ENCODE results near the gene STMN3. TPM values are rescaled to one million over a fixed set of nuclear protein-coding genes. Genes with fewer than 3 reads are reported as not detected.

Gene STMN3
- total RNA-seq, 4 donors from 2014 or later = 9.4 to 23.0 (median 12.0) TPM

DNA sequence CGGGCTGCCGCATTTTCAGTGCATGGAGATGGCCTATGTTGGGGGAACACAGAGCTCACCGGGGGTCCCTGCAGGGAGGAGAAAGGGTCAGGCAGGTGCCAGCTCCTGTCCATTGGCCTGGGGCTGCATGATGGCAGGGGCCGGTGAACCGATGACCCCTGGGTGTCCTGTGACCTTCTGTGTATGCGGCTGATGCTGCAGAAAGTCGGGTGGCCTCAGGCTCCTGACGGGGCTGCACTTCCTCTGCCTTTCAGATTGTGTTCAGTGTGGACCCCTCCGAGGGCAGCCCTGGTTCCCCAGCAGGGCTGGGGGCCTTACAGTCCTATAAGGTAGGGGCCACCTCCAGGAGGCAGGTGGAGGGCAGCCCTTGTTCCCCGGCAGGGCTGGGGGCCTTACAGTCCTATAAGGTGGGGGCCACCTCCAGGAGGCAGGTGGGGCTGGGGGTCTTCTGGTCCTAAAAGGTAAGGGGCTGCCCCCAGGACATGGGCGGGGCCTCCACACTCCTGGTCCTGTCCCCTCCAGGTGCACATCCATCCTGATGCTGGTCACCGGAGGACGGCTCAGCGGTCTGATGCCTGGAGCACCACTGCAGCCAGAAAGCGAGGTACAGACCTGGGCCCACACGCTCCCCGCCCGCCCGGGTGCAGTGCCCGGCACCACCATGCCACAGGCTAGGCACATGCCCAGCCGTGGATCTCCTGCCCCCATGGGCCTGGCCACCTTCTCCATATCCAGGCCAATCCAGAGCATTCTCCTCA, 32.2 kb upstream of the STMN3 start:
- TF ChIP-seq, protein P1, sequence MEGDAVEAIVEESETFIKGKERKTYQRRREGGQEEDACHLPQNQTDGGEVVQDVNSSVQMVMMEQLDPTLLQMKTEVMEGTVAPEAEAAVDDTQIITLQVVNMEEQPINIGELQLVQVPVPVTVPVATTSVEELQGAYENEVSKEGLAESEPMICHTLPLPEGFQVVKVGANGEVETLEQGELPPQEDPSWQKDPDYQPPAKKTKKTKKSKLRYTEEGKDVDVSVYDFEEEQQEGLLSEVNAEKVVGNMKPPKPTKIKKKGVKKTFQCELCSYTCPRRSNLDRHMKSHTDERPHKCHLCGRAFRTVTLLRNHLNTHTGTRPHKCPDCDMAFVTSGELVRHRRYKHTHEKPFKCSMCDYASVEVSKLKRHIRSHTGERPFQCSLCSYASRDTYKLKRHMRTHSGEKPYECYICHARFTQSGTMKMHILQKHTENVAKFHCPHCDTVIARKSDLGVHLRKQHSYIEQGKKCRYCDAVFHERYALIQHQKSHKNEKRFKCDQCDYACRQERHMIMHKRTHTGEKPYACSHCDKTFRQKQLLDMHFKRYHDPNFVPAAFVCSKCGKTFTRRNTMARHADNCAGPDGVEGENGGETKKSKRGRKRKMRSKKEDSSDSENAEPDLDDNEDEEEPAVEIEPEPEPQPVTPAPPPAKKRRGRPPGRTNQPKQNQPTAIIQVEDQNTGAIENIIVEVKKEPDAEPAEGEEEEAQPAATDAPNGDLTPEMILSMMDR (IDR thresholded peaks at IDR 0.05) = no peak

DNA sequence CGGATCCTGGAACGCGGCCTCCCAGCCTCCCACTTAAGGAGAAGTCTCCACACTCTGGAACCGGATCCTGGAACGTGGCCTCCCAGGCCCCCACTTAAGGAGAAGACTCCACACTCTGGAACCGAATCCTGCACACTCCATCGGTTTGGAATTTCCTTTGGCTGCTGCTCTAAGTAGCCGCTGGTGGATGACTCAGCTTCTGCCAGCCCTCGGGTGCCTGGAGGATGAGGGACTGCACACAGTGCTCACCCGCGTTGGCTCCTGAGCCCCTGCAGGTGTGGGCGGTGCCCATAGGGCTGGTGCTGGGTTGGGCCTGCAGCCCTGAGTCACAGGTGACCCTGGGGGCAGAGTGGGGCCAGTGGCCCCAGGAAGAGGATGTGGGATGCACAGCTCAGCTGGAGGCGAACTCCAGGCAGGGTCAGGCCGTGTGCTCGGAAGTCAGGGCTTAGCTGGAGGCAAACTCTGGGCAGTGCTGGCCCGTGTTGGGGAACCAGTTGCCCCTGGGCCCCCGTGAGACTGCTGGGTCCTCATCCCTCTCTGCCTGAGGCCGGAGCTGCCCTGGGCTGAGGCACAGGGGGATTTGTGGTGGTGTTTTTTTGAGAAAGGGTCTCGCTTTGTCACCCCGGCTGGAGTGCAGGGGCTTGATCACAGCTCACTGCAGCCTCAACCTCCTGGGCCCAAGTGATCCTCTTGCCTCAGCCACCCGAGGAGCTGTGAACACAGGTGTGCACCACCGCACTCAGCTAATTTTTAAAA, 29.3 kb upstream of the STMN3 start:
- TF ChIP-seq, protein P1 (IDR thresholded peaks at IDR 0.05) = no peak
- TF ChIP-seq POLR2A (IDR thresholded peaks at IDR 0.05) = no peak
- DNase-seq (ENCODE audit: low spot score in 2 of 2) = no peak
- no peak overlapping the region for H3K4me3 ChIP-seq (ENCODE audit: low read depth, poor library complexity, severe bottlenecking)
- 35 to 37% methylated on average over 18 to 21 of the region's 22 CpGs for WGBS, 2 donors
- intact Hi-C loops (cut with DNase I; ENCODE audit: low total_unique reads) = no loop called here

More for the DNA sequence above, 32.2 kb upstream of the STMN3 start:
- intact Hi-C loops (cut with DNase I; ENCODE audit: low total_unique reads) = no loop called here
- H3K4me3 ChIP-seq (ENCODE audit: low read depth, poor library complexity, severe bottlenecking) = no peak overlapping the region
- no peak for DNase-seq (ENCODE audit: low spot score in 2 of 2)
- 87 to 92% methylated on average over 17 to 18 of the region's 21 CpGs for WGBS, 2 donors

DNA sequence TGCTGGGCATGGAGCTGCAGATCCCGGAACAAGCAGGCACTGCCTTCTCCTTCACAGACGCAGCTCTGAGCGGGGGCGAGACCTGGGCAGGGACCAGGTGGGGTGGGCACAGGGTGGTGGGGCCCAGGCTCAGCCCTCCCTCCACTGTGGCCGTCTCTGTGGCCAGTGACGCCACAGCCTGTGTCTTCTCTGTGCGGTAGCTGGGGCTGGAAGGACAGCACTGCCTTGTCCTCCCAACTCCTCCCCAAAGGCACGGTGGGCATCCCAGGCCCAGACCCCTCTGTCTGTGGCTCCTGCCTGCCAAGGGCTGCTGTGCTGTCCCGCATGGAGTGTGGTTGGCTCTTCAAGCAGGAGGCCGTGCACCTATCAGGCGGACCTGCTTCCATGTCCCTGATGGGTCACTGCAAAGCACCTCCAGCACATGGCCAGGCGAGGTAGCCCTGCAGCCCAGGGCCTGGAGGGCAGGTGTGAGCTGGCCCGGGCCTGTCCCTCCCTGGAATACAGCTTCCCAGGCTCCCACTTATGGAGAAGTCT, 28.5 kb upstream of the STMN3 start:
- 84 to 90% methylated on average over 5 to 11 of the region's 13 CpGs for WGBS, 2 donors
- no peak overlapping the region for H3K4me3 ChIP-seq (ENCODE audit: low read depth, poor library complexity, severe bottlenecking)
- no peak for TF ChIP-seq POLR2A (IDR thresholded peaks at IDR 0.05)
- TF ChIP-seq, protein P1 (IDR thresholded peaks at IDR 0.05) = no peak
- DNase-seq (ENCODE audit: low spot score in 2 of 2) = no peak
- intact Hi-C loops (cut with DNase I; ENCODE audit: low total_unique reads) = no loop called here

DNA sequence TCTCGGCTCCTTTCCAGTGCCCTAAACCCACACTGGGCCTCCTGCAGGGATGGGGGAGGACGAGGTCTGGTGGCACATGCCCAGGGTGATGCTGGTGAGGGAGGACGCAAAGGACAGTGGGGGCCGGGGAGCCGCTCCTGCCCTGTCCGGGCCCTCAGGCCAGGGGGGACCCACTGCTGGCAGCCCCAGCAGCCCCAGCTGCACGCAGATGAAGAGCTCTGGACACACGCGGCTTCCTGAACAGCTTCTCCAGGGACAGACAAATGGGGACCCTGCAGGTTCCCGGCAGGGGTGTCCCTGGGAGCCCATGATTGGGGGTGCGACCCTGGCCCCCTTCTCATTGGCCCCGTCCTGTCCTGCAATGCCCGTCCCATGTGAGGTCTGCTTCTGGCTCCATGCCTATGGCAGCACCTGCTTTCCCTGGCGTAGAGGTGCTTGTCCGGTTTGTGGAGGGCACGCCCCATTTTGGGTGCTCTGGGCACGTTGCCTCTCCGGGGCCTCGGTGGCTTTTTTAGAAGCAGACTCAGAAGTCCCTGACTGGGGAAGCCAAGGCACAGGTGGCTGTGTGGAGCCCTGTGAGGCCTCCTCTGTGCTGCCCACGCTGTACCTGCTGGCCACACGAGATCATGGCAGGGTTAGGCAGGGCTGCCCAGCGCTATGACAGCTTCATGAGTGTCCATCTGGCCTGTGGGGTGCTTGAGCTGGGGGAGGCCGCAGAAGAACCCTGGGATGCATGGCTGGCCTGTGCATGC, 27.8 kb upstream of the STMN3 start:
- TF ChIP-seq, protein P1 (IDR thresholded peaks at IDR 0.05) = no peak
- TF ChIP-seq POLR2A (IDR thresholded peaks at IDR 0.05) = no peak
- WGBS, 2 donors = 88 to 91% methylated on average over 19 to 23 of the region's 23 CpGs
- intact Hi-C loops (cut with DNase I; ENCODE audit: low total_unique reads) = no loop called here
- DNase-seq (ENCODE audit: low spot score in 2 of 2) = no peak
- no peak overlapping the region for H3K4me3 ChIP-seq (ENCODE audit: low read depth, poor library complexity, severe bottlenecking)

DNA sequence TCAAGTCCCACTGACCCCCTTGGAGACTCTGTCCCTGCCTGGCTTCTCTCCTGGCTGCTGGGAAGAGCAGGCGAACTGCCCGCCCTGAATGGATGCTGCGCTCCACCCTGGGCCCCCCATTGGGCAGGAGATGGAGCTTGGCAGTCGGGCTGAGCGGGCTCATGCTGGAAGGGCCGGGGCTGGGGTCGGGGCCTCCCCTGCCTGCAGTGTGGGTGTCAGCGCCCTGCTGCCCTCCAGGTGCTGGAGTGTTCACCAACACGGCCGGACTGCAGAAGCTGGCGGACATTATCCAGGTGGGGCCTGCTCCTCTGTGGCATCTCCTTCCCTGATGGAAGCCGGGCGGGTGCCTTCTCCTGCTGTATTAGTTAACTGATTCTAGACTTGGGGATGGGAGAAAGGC, 27.2 kb upstream of the STMN3 start:
- intact Hi-C loops (cut with DNase I; ENCODE audit: low total_unique reads) = no loop called here
- TF ChIP-seq POLR2A (IDR thresholded peaks at IDR 0.05) = no peak
- TF ChIP-seq, protein P1 (IDR thresholded peaks at IDR 0.05) = no peak
- no peak for DNase-seq (ENCODE audit: low spot score in 2 of 2)
- H3K4me3 ChIP-seq (ENCODE audit: low read depth, poor library complexity, severe bottlenecking) = no peak overlapping the region
- 88 to 93% methylated on average over 6 to 11 of the region's 13 CpGs for WGBS, 2 donors

Measured in lower leg skin (tissue), 4 donors.